Loucy (cell line): ENCODE results near the gene AMPD1.

Source experiments
- H2AFZ ChIP-seq: fragments of 200-600 bp; sonication (generic); 2 replicates; pipeline ENCODE4 v1.6.0; 2016; ENCODE audit warnings: antibody characterized with exemption, mild to moderate bottlenecking, low read length, moderate library complexity
- H3F3A ChIP-seq: fragments of 200-600 bp; 2 replicates; pipeline ENCODE4 v1.6.0; 2016; ENCODE audit warnings: antibody characterized with exemption, low read depth, mild to moderate bottlenecking
- H3K27me3 ChIP-seq: fragments of 200-600 bp; sonication (generic); 2 replicates; pipeline ENCODE4 v1.6.1; 2014; ENCODE audit warnings: low read length, mild to moderate bottlenecking; ENCODE audit not compliant: insufficient read depth, poor library complexity, severe bottlenecking
- H3K36me3 ChIP-seq: fragments of 200-600 bp; sonication (generic); 2 replicates; pipeline ENCODE4 v1.6.1; 2016; ENCODE audit warnings: low read length; ENCODE audit not compliant: insufficient read depth
- H3K4me1 ChIP-seq: fragments of 200-600 bp; sonication (generic); 2 replicates; pipeline ENCODE4 v1.5.1; 2014; ENCODE audit warnings: low read length, mild to moderate bottlenecking; ENCODE audit not compliant: insufficient read depth, poor library complexity, severe bottlenecking
- H3K4me2 ChIP-seq: fragments of 200-600 bp; sonication (generic); 2 replicates; pipeline ENCODE4 v1.6.0; 2014; ENCODE audit warnings: antibody characterized with exemption, low read length, low read depth, mild to moderate bottlenecking; ENCODE audit not compliant: poor library complexity, severe bottlenecking
- H3K4me3 ChIP-seq: fragments of 200-600 bp; sonication (generic); 2 replicates; pipeline ENCODE4 v1.5.1; 2014; ENCODE audit warnings: low read length, mild to moderate bottlenecking, mixed read lengths; ENCODE audit not compliant: poor library complexity, severe bottlenecking
- H3K79me2 ChIP-seq: fragments of 200-600 bp; sonication (generic); 2 replicates; pipeline ENCODE4 v1.6.1; 2014; ENCODE audit warnings: low read length; ENCODE audit not compliant: insufficient read depth
- H3K9ac ChIP-seq: fragments of 200-600 bp; sonication (generic); 2 replicates; pipeline ENCODE4 v1.6.0; 2014; ENCODE audit warnings: mild to moderate bottlenecking, low read depth, low read length, moderate library complexity; ENCODE audit not compliant: poor library complexity, severe bottlenecking
- H3K9me2 ChIP-seq: fragments of 200-600 bp; sonication (generic); replicated peaks from 2 replicates; pipeline ENCODE4 v1.6.1; 2016; ENCODE audit warnings: low read depth, low read length, mixed read lengths
- H3K9me3 ChIP-seq: fragments of 200-600 bp; sonication (generic); 2 replicates; pipeline ENCODE4 v1.6.1; 2014; ENCODE audit warnings: mild to moderate bottlenecking, antibody characterized with exemption, low read length, low read depth; ENCODE audit not compliant: insufficient read depth
- H4K20me1 ChIP-seq: fragments of 200-600 bp; sonication (generic); 2 replicates; pipeline ENCODE4 v1.6.0; 2014; ENCODE audit warnings: antibody characterized with exemption, low read length, mild to moderate bottlenecking; ENCODE audit not compliant: insufficient read depth, poor library complexity, severe bottlenecking
- CTCF ChIP-seq: fragments of 200-600 bp; sonication (generic); conservative IDR thresholded peaks from 2 replicates; pipeline ENCODE4 v1.5.1; 2014; ENCODE audit warnings: mild to moderate bottlenecking, antibody characterized with exemption, low read length
- EZH2phosphoT487 ChIP-seq: fragments of 200-600 bp; IDR thresholded peaks from 2 replicates; pipeline ENCODE4 v1.6.1; 2018; ENCODE audit warnings: antibody characterized with exemption, mild to moderate bottlenecking, moderate library complexity, borderline replicate concordance

AMPD1 gene

GRCh38 chr1:114696810-114697209 is 1.5 kb upstream of the AMPD1 start:
- TF ChIP-seq CTCF, result no peak
- TF ChIP-seq EZH2phosphoT487, result no peak

GRCh38 chr1:114694540-114695310 is 621 bp downstream of the AMPD1 start:
- Histone ChIP-seq H3K4me3 (no peak overlapping the region), H4K20me1 (no peaks in the 10 kb centered on the region), H3K4me1 (no peaks in the 10 kb centered on the region), H3K9me2 (no peaks in the 10 kb centered on the region), H3F3A (no peaks in the 10 kb centered on the region), H2AFZ (no peak overlapping the region), H3K36me3 (no peaks in the 10 kb centered on the region), H3K79me2 (no peaks in the 10 kb centered on the region), H3K9me3 (no peaks in the 10 kb centered on the region), H3K9ac (no peak overlapping the region), H3K4me2 (no peak overlapping the region), H3K27me3 (no peaks in the 10 kb centered on the region)
- TF ChIP-seq CTCF, result no peak
- no peak for TF ChIP-seq EZH2phosphoT487

More at GRCh38 chr1:114696810-114697209, 1.5 kb upstream of the AMPD1 start:
- no peak overlapping the region for H3K4me2 ChIP-seq
- H3K9ac ChIP-seq, result no peak overlapping the region
- H3K4me3 ChIP-seq, result no peak overlapping the region
- no peaks in the 10 kb centered on the region for H3K4me1 ChIP-seq
- no peaks in the 10 kb centered on the region for H3K36me3 ChIP-seq
- no peaks in the 10 kb centered on the region for H3K27me3 ChIP-seq
- H3F3A ChIP-seq, result no peaks in the 10 kb centered on the region
- no peaks in the 10 kb centered on the region for H3K9me2 ChIP-seq
- H2AFZ ChIP-seq, result no peak overlapping the region
- no peaks in the 10 kb centered on the region for H3K9me3 ChIP-seq
- no peaks in the 10 kb centered on the region for H4K20me1 ChIP-seq
- H3K79me2 ChIP-seq, result no peaks in the 10 kb centered on the region

GRCh38 chr1:114692947-114693346 is 2.4 kb downstream of the AMPD1 start:
- H3K9ac ChIP-seq, result no peak overlapping the region
- no peak overlapping the region for H3K4me2 ChIP-seq
- TF ChIP-seq EZH2phosphoT487, result no peak
- no peak for TF ChIP-seq CTCF
- H3K36me3 ChIP-seq, result no peaks in the 10 kb centered on the region
- no peaks in the 10 kb centered on the region for H3K9me3 ChIP-seq
- H3K9me2 ChIP-seq, result no peaks in the 10 kb centered on the region
- no peaks in the 10 kb centered on the region for H4K20me1 ChIP-seq
- no peak overlapping the region for H3K4me3 ChIP-seq
- H3K27me3 ChIP-seq, result no peaks in the 10 kb centered on the region
- H3F3A ChIP-seq, result no peaks in the 10 kb centered on the region
- H3K4me1 ChIP-seq, result no peaks in the 10 kb centered on the region
- H2AFZ ChIP-seq, result no peak overlapping the region
- H3K79me2 ChIP-seq, result no peaks in the 10 kb centered on the region
